GM12891 (cell line): ENCODE results near the gene OXT.

ENCODE experiments used
- PAX5 ChIP-seq: IDR thresholded peaks from 2 replicates; pipeline ENCODE4 v1.6.1; 2011; ENCODE audit warnings: low read length, moderate library complexity, mild to moderate bottlenecking; ENCODE audit not compliant: insufficient read depth, severe bottlenecking
- POLR2A ChIP-seq: IDR thresholded peaks from 2 replicates; pipeline ENCODE4 v1.6.1; 2011; ENCODE audit warnings: low read depth, low read length, control low read depth
- POLR2AphosphoS5 ChIP-seq: IDR thresholded peaks from 2 replicates; pipeline ENCODE4 v1.6.1; 2011; ENCODE audit warnings: low read depth, low read length, control low read depth
- POU2F2 ChIP-seq: IDR thresholded peaks from 2 replicates; pipeline ENCODE4 v1.6.1; 2011; ENCODE audit warnings: low read depth, mild to moderate bottlenecking, control low read depth, low read length, moderate library complexity
- SPI1 ChIP-seq: IDR thresholded peaks from 2 replicates; pipeline ENCODE4 v1.6.1; 2011; ENCODE audit warnings: low read depth, low read length, control low read depth
- TAF1 ChIP-seq: IDR thresholded peaks from 2 replicates; pipeline ENCODE4 v1.6.1; 2011; ENCODE audit warnings: low read depth, low read length, control low read depth

- no peak for TF ChIP-seq POLR2A
- no peak for TF ChIP-seq POLR2AphosphoS5
- no peak for TF ChIP-seq TAF1
- no peak for TF ChIP-seq SPI1
- TF ChIP-seq POU2F2 = no peak
- TF ChIP-seq PAX5 = no peak
Measured at GRCh38 chr20:3082955-3083952, 11.8 kb downstream of the OXT start.
